PC-3 (cell line): Measurements from ENCODE around the gene CS. TPM values are rescaled to one million over a fixed set of nuclear protein-coding genes. Genes with fewer than 3 reads are reported as not detected.

Experiments used
- ATAC-seq: fragments of 200-7000 bp; cut with Tn5 transposase; 2 replicates; pipeline ENCODE4 v1.9.1; 2020; ENCODE audit warnings: mild to moderate bottlenecking, moderate library complexity
- BruUV-seq: library from RNA; stranded (reverse); fragments of 400-500 nt; replicated peaks from 2 replicates; lab custom pipeline; 2021; lab: Mats Ljungman, UMichigan
- CTCF ChIA-PET: fragments of 300-600 bp; sonication (Branson Sonifier 250); formaldehyde crosslinking; loops from one replicate; lab custom pipeline; 2022; ENCODE audit warnings: antibody characterized with exemption; lab: Charles Lee
- POLR2A ChIA-PET: fragments of 300-600 bp; sonication (Branson Sonifier 250); formaldehyde crosslinking; loops from one replicate; lab custom pipeline; 2022; ENCODE audit warnings: antibody characterized with exemption; ENCODE audit not compliant: unreplicated experiment; lab: Charles Lee
- DNase-seq: peaks from one replicate; pipeline ENCODE4 v3.0.0-alpha.2; 2015
- H2AFZ ChIP-seq: fragments of 300-600 bp; sonication (generic); 2 replicates; pipeline ENCODE4 v1.6.0; 2016; ENCODE audit warnings: antibody characterized with exemption, low read length
- H3F3A ChIP-seq: fragments of 300-600 bp; sonication (generic); one replicate; pipeline ENCODE4 v1.6.0; 2017; ENCODE audit warnings: antibody characterized with exemption, low read length, control low read depth, mild to moderate bottlenecking; ENCODE audit not compliant: unreplicated experiment
- H3K27ac ChIP-seq: fragments of 300-600 bp; sonication (generic); 2 replicates; pipeline ENCODE4 v1.5.1; 2016; ENCODE audit warnings: mild to moderate bottlenecking, low read length
- H3K27me3 ChIP-seq: fragments of 300-600 bp; sonication (generic); 2 replicates; pipeline ENCODE4 v1.6.1; 2016; ENCODE audit warnings: low read length, mixed read lengths
- H3K36me3 ChIP-seq: fragments of 300-600 bp; sonication (generic); 2 replicates; pipeline ENCODE4 v1.6.1; 2016; ENCODE audit warnings: low read depth, mixed run types, low read length, mixed read lengths
- H3K4me1 ChIP-seq: fragments of 300-600 bp; sonication (generic); 2 replicates; pipeline ENCODE4 v1.5.1; 2016; ENCODE audit warnings: low read length; ENCODE audit not compliant: insufficient read depth
- H3K4me2 ChIP-seq: fragments of 300-600 bp; sonication (generic); 2 replicates; pipeline ENCODE4 v1.6.0; 2016; ENCODE audit warnings: low read length
- H3K4me3 ChIP-seq: fragments of 300-600 bp; sonication (generic); 2 replicates; pipeline ENCODE4 v1.5.1; 2016; ENCODE audit warnings: mild to moderate bottlenecking, low read length, mixed read lengths
- H3K79me2 ChIP-seq: fragments of 300-600 bp; sonication (generic); 2 replicates; pipeline ENCODE4 v1.6.1; 2017; ENCODE audit warnings: low read length, mixed read lengths
- H3K9ac ChIP-seq: fragments of 300-600 bp; sonication (generic); 2 replicates; pipeline ENCODE4 v1.6.0; 2016; ENCODE audit warnings: mild to moderate bottlenecking, low read length
- H3K9me2 ChIP-seq: fragments of 300-600 bp; sonication (generic); replicated peaks from 2 replicates; pipeline ENCODE4 v1.6.1; 2016; ENCODE audit warnings: mixed run types, low read length, mixed read lengths
- H3K9me3 ChIP-seq: fragments of 300-600 bp; sonication (generic); 2 replicates; pipeline ENCODE4 v1.6.1; 2016; ENCODE audit warnings: low read length, mixed read lengths
- H4K20me1 ChIP-seq: fragments of 300-600 bp; sonication (generic); 2 replicates; pipeline ENCODE4 v1.6.1; 2016; ENCODE audit warnings: low read length, mixed read lengths
- CTCF ChIP-seq: fragments of 300-600 bp; sonication (generic); conservative IDR thresholded peaks from 2 replicates; pipeline ENCODE4 v1.5.1; 2017; ENCODE audit warnings: antibody characterized with exemption, low read depth, mild to moderate bottlenecking, low read length
- EZH2 ChIP-seq: fragments of 300-600 bp; sonication (generic); IDR thresholded peaks from one replicate; pipeline ENCODE4 v1.6.1; 2017; ENCODE audit warnings: antibody characterized with exemption, mild to moderate bottlenecking, low read length; ENCODE audit not compliant: unreplicated experiment
- EZH2phosphoT487 ChIP-seq: fragments of 300-600 bp; sonication (generic); IDR thresholded peaks from 2 replicates; pipeline ENCODE4 v1.6.1; 2018; ENCODE audit warnings: mild to moderate bottlenecking, antibody characterized with exemption, low read length, borderline replicate concordance
- intact Hi-C: fragments of 100-400 bp; cut with micrococcal nuclease; formaldehyde crosslinking; loops from 2 replicates; pipeline ENCODE4 v1.9.0; 2023
- total RNA-seq: library from RNA; depleted of rRNA; stranded (reverse); fragments of >200 nt; gene quantifications from 2 replicates; pipeline ENCODE4 v1.2.3, GENCODE V29; 2014

CS gene
- total RNA-seq, 1 experiment from 2014 or later = 182 TPM

GRCh38 chr12:56271031-56271430, 29.1 kb downstream of the CS start:
- DNase-seq (peak; percentile 49), ATAC-seq (peak; percentile 18; the same call in 1 of the 2 replicates)
- POLR2A ChIA-PET = interaction anchor here (0.6 kb wide), 1 partner anchor 99 kb away, joined by 3 read pairs; no protein-coding TSS in a partner anchor
- intact Hi-C loops = no loop called here
- no peaks in the 10 kb centered on the region for H3K4me1 ChIP-seq
- H3K27me3 ChIP-seq = no peaks in the 10 kb centered on the region
- H3K9me3 ChIP-seq = no peaks in the 10 kb centered on the region
- BruUV-seq = no TSS peak
- H3K9me2 ChIP-seq = no peaks in the 10 kb centered on the region
- H2AFZ ChIP-seq = no peak overlapping the region
- no peak overlapping the region for H3K4me3 ChIP-seq
- TF ChIP-seq EZH2phosphoT487 = no peak
- peak; percentile 67 for TF ChIP-seq CTCF
- H3K79me2 ChIP-seq = no peaks in the 10 kb centered on the region
- no peaks in the 10 kb centered on the region for H4K20me1 ChIP-seq
- CTCF ChIA-PET = no interaction called here
- H3K9ac ChIP-seq = no peak overlapping the region
- H3K27ac ChIP-seq = no peak overlapping the region
- peaks cover 39% of the 10 kb centered on the region for H3K36me3 ChIP-seq
- no peak overlapping the region for H3K4me2 ChIP-seq
- no peaks in the 10 kb centered on the region for H3F3A ChIP-seq

- Histone ChIP-seq H3K79me2 (no peaks in the 10 kb centered on the region), H3K36me3 (peaks cover 14% of the 10 kb centered on the region; the same call in 1 of the 2 replicates), H3K9me3 (no peaks in the 10 kb centered on the region), H3K4me2 (peak overlapping the region; percentile 96), H3K27ac (no peak overlapping the region), H3K27me3 (no peaks in the 10 kb centered on the region), H4K20me1 (no peaks in the 10 kb centered on the region), H3K9ac (peak overlapping the region; percentile 74; the same call in 1 of the 2 replicates), H3K4me3 (peak overlapping the region; percentile 93), H3K9me2 (no peaks in the 10 kb centered on the region), H2AFZ (peak overlapping the region; percentile 96), H3F3A (no peaks in the 10 kb centered on the region), H3K4me1 (no peaks in the 10 kb centered on the region)
- BruUV-seq = no TSS peak
- DNase-seq (no peak), ATAC-seq (no peak; the same call in 1 of the 2 replicates)
- intact Hi-C loops = loop anchor here (5.0 kb wide), 1 partner anchor 45 kb away; the partner anchor contains the start of genes NABP2 and RNF41
- TF ChIP-seq EZH2 (no peak), CTCF (no peak), EZH2phosphoT487 (no peak)
- ChIA-PET CTCF (interaction anchor here (0.5 to 1.6 kb wide), 2 partner anchors 9 to 860 kb away, joined by 3 to 11 read pairs; partner anchors contain the start of gene ANKRD52), POLR2A (no interaction called here)
Measured at GRCh38 chr12:56267443-56268071, 32.6 kb downstream of the CS start.
